GM12872 (cell line): ENCODE measurements around the gene RAPGEF6.

Experiments used
- CTCF ChIP-seq: IDR thresholded peaks from 3 replicates; pipeline ENCODE4 v1.5.1; 2011; ENCODE audit warnings: low read depth, mild to moderate bottlenecking, low read length, moderate library complexity; ENCODE audit not compliant: insufficient read depth

RAPGEF6 gene

DNA sequence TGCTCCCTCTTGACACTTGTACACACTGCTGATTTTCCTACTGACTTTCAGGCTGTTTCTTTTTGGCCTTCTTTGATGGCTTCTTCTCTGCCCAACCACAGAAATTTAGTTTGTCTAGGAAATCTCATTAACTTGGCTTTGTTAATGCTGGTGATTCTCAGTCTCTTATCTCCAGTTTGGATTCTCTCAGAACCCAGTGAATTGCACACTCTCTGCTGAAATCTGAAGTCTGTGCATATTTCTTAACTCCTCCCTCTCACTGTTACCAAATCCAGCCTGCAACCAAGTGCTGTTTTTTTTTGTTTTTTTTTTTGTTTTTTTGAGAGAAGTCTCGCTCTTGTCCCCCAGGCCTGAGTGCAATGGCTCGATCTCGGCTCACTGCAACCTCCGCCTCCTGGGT lies 254.0 kb downstream of the RAPGEF6 start:
- TF ChIP-seq CTCF, result no peak

GRCh38 chr5:131379723-131380122 lies 255.3 kb downstream of the RAPGEF6 start:
- no peak for TF ChIP-seq CTCF

DNA sequence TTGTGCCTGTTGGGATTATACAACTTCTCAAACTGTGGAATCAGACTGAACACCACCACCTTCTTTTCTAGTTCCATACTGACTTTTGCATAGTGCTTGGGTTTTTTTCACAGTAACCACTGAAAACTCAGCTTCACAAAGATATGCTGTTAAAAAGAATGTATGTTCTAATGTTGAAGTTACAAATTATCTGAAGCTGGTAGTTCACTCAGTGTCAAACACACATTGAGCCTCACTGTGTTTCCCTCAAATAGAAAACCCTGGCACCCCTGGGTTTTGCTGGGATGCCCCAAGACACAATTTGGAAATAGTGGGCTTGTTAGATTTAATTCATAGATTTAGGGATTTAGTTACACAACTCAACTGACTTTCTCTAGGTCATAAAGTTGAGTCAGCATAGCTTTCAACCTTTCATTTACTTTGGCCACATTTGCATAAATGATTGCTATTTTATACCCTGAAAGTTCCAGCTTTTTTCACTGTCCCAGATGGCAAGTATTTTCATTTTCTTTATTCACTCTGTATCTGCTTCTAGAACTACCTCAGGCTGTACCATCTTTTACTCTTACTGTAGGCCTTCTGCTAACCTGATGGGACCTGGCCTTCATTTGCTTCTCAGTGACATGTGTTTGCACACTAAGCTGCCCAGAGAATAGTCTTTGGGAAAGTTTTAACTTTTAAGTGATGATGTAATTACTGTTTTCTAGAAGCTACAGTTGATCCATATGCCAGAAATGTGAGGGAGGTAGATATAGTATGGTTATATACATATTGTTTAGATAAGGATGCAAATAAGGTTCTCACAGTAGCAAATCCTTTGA lies 256.1 kb downstream of the RAPGEF6 start:
- no peak for TF ChIP-seq CTCF

GRCh38 chr5:131377785-131378325 lies 257.2 kb downstream of the RAPGEF6 start:
- no peak for TF ChIP-seq CTCF

- no peak for TF ChIP-seq CTCF
Observed at GRCh38 chr5:131377346-131377745, 257.7 kb downstream of the RAPGEF6 start.

DNA sequence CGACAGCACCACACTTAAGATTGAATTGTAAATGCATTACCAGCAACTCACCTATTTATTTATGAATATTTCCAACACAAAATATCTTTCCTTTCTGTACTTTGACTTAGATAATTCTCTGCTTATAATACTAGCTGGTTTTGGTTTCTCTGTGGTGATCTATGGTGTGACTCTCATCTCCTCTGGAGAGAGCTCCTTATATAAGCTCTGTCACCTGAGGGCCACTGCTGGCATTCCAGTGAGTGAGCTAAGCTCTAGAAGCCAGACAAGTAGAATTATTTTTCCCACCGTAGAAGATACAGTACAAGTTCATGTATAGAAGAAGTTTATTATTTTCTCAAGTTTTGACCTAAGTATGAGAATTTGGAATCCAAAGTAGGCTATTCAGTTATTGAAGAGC lies 259.7 kb downstream of the RAPGEF6 start:
- no peak for TF ChIP-seq CTCF
